AG20443 (cell line): ENCODE data around the gene AIFM3.
"Not testable (repeated sequence)": the region's sequence is repeated elsewhere in the genome, so short reads cannot be mapped to it uniquely, and the experiment has no call there.

Experiments used
- DNase-seq: peaks from one replicate; pipeline ENCODE4 v3.0.0; 2012; ENCODE audit warnings: low spot score, mixed read lengths

AIFM3 gene, protein sequence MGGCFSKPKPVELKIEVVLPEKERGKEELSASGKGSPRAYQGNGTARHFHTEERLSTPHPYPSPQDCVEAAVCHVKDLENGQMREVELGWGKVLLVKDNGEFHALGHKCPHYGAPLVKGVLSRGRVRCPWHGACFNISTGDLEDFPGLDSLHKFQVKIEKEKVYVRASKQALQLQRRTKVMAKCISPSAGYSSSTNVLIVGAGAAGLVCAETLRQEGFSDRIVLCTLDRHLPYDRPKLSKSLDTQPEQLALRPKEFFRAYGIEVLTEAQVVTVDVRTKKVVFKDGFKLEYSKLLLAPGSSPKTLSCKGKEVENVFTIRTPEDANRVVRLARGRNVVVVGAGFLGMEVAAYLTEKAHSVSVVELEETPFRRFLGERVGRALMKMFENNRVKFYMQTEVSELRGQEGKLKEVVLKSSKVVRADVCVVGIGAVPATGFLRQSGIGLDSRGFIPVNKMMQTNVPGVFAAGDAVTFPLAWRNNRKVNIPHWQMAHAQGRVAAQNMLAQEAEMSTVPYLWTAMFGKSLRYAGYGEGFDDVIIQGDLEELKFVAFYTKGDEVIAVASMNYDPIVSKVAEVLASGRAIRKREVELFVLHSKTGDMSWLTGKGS

DNA sequence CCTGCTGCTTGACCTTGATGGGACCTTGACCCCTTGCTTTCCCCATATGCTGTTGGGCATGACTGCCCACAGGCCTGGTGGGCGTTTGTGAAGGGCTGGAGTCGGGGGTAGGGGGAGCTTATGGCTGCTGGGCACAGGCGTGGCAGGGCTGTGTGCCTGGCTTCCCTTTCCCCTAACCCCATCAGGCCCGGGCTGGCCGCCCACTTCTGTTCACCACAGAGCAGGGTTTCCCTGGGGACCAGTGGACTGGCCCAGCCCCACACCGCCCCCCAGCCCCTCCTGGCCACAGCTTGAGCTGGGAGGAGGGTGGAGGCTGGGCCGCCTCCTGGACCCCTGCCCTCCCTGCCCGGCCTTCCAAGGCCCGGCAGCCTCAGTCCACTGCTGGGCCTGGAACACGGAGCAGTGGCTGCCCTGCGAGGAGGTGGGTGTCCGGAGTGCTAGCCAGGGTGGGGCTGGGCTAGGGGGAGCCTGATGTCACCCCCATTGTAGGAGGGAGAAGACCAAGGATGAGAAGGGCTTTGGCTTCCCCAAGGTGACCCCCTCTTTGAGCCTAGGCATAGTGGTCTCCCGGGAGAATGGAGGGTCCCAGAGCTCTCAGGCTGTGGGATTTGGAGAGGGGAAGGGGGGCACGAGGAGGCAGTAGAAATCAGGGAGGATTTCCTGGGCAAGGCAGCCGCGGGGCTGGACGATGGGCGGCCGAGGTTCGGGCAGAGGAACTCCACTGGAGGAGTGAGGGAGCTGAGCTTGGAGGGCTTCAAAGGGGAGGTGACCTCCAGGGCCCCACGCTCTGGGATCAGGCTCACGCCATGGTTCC, at the start of gene AIFM3:
TSS of gene AIFM3 (plus strand) at position 373 of the 814 bp plus-strand sequence. CDS start 690 bp downstream, outside the sequence.
- DNase-seq = no peak

DNA sequence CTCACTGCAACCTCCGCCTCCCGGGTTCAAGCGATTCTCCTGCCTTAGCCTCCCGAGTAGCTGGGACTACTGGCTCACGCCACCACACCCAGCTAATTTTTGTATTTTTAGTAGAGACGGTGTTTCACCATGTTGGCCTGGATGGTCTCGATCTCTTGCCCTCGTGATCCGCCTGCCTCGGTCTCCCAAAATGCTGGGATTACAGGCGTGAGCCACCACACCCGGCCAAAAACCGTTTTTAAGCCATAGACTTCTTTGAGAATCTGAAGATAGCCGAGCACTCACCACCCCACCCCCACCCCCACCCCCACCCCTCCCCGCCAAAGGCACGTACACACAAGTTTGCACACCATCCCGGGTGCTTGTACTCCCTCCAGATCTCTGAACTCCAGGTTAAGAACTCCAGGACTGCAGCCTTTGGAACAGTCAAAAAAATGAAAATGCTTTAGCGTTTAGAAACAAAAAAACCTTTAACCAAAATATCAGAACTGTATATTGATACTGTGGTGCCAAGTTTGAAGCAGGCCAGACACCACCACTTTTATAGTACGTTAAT, 48.3 kb upstream of the AIFM3 start:
- DNase-seq = no peak

DNA sequence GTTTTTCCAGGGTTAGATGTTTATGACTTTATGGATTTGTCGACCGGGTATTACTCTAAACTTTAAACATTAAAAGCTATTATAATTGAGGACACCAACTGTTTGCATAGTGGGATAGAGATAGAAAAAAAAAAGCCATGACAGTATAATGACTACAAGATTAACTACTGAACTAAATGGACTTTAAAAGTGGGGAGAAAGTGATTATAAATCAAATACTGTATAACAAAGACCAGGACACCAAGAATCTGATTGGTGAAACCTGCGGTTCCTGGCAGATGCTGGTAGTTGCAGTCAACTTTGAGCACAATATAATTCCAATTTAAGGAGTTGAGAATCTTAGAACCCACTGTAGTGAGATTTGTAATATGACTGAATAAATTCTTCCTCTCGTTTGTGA, 47.3 kb upstream of the AIFM3 start:
- DNase-seq = no peak

DNA sequence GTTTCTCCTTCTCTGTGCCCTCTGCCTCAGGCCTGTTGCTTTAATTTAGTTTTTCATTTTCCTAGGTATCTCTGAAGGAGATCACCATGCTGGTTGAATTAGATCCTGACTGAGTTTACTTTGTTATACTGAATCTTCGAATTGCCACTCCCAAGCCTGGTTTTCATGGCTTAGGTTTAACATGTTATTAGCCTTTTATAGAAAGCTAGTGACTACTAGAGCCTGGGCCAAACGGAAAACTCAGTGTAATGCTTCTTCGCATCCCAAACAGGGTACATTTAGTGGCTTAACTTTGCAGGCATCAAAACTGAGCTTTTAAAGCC, 46.2 kb upstream of the AIFM3 start:
- DNase-seq = no peak

DNA sequence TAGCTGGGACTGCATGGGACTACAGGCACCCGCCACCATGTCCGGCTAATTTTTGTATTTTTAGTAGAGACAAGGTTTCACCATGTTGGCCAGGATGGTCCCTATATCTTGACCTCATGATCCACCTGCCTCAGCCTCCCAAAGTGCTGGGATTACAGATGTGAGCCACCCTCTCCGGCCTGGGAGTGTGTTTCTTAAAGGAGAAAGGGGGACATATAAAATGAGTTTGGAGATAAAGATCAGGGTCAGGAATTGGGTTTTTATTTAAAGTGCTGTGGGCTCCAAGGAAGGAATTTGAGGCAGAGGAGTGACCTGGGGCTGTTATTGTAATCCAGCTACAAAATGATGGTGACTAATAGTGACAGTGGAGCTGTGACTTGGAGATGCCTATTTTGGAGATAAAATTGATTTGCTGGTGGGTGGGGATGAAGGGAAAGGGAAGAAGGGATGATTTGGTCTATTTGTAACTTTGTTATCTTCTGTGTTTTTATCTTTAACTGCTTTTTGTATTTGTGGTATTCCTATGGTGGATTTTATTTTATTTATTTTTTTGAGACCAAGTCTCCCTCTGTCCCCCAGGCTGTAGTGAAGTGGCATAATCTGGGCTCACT, 44.8 kb upstream of the AIFM3 start:
- no peak for DNase-seq

DNA sequence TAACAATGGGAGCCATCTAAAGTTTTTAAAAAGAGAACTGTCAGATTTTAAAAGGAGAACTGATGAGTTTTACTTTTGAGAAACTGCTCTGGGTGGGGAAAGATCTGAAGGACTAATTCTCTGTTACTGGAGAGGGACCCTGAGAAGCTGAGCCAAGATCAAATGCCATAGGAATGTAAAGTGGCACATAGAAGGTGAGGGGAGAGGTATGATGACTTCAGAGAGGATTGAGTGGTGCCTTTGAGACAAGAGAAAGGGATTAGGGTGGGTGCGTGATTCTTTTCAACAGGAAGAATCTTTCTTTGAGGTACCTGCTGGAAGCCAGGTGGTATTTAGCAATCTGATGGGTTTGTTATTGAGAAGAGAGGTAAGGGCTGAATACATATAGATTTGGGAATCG, 40.8 kb upstream of the AIFM3 start:
- DNase-seq = no peak

DNA sequence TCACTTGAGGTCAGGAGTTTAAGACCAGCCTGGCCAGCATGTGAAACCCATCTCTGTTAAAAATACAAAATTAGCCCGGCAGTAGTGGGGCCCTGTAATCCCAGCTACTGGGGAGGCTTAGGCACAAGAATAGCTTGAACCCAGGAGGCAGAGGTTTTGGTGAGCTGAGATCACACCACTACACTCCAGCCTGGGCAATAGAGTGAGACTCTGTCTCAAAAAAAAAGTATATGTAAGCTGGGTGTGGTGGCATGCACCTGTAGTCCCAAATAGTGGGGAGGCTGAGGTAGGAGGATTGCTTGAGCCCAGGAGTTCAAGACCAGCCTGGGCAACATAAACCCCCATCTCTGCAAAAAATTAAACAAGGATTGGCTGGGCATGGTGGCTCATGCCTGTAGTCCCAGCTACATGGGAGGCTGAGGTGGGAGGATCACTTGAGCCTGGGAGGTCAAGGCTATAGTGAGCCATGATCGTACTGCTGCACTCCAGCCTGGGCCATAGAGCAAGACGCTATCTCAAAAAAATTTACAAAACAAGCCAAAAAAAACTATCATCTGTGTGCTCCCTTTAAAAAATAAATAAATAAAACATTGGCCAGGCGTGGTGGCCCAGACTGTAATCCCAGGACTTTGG, 39.0 kb upstream of the AIFM3 start:
- no peak for DNase-seq

DNA sequence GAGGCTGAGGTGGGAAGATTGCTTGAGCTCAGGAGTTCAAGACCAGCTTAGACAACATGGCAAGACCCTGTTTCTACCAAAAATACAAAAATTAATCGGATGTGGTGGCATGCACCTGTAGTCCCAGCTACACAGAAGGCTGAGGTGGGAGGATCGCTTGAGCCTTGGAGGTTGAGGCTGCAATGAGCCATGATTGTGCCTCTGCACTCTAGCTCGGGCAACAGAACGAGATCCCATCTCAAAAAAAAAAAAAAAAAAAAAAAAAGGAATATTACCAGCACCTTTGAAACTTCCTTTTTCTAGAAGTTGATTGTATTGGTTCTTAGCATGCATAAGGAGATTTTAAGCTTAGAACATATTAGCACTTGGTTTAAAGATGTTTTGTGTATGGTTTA, 38.5 kb upstream of the AIFM3 start:
- no peak for DNase-seq

DNA sequence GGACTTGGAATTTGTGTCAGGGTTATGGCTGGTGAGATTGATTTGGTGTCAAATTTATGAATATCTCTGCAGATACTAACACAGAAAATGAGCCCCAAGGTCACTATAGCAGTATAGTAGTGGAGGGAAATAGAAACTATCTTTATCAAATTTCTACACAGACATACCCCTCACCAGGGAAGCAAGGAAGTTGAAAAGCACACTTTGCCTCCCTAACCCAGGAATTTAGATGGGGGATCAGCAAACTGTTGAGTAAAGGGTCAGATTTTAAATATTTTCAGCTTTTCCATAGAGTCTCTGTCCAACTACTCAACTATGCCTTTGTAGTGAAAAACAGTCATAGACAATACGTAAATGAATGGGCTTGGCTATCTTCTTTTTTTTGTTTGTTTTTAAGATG, 37.1 kb upstream of the AIFM3 start:
- DNase-seq = no peak

DNA sequence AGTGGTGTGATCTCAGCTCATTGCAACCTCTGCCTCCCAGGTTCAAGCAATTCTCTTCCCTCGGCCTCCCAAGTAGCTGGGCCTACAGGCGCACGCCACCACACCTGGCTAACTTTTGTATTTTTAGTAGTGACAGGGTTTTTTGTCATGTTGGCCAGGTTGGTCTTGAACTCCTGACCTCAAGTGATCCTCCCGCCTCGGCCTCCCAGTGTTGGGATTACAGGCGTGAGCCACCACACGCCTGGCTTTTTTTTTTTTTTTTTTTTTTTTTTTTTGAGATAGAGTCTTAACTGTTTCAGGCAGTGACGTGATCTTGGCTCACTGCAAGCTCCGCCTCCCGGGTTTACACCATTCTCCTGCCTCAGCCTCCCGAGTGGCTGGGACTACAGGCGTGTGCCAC, 36.6 kb upstream of the AIFM3 start:
- DNase-seq = not testable (repeated sequence)

DNA sequence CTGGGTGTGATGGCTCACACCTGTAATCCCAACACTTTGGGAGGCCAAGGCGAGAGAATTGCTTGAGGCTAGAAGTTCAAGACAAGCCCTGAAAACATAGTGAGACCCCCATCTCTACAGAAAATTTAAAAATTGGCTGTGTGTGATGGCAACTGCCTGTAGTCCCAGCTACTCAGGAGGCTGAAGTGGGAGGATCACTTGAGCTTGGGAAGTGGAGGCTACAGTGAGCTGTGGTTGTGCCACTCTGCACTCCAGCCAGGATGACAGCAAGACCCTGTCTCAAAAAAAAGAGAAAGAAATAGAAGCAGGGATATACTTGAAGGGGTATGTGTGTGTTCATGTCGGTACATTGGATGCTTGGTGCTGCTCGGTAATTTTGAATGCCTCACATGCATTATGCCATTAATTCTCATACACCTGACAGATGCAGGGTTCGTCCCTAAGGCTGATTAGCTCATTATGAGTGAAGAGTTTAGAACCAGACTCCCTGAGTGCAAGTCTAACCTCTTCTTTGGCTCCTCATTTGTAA, 35.9 kb upstream of the AIFM3 start:
- DNase-seq = no peak

DNA sequence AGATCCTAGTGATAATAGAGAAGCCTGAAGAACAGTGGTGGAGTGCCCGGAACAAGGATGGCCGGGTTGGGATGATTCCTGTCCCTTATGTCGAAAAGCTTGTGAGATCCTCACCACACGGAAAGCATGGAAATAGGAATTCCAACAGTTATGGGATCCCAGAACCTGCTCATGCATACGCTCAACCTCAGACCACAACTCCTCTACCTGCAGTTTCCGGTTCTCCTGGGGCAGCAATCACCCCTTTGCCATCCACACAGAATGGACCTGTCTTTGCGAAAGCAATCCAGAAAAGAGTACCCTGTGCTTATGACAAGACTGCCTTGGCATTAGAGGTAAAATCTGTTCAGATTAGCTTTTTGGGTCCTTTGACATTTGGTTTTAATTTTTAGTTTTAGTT, 33.1 kb upstream of the AIFM3 start:
- DNase-seq = no peak

DNA sequence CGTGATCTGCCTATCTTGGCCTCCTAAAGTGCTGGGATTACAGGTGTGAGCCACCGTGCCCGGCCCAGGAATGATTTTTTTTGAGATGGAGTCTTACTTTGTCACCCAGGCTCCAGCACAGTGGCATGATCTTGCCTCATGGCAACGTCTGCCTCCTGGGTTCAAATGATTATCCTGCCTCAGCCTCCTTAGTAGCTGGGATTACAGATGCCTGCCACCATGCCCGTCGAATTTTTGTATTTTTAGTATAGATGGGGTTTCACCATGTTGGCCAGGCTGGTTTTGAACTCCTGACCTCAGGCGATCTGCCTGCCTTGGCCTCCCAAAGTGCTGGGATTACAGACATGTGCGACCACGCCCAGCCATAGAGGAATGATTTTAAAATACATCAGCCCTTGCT, 32.0 kb upstream of the AIFM3 start:
- DNase-seq = not testable (repeated sequence)

DNA sequence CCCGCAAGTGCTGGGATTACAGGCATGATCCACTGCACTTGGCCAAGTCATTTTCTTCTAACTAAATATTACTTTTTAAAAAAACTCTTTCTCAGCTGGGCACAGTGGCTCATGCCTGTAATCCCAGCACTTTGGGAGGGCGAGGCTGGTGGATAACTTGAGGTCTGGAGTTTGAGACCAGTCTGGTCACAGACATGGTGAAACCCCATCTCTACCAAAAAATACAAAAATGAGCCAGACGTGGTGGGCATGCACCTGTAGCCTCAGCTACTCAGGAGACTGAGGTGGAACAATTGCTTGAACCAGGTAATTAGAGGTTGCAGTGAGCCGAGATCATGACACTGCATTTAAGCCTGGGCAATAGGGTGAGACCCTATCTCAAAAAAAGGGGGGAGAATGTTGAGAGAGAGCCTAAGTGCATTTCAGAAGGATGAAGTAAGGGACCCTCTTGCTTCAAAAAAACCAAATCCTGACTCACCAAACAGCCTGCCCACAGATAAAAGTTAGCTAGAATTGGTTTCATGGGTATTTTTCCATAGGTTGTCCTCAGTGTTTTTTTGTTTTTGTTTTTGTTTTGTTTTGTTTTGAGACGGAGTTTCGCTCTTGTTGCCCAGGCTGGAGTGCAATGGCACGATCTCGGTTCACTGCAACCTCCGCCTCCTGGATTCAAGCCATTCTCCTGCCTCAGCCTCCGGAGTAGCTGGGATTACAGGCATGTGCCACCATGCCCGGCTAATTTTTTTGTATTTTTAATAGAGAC, 31.1 kb upstream of the AIFM3 start:
- DNase-seq = not testable (repeated sequence)

DNA sequence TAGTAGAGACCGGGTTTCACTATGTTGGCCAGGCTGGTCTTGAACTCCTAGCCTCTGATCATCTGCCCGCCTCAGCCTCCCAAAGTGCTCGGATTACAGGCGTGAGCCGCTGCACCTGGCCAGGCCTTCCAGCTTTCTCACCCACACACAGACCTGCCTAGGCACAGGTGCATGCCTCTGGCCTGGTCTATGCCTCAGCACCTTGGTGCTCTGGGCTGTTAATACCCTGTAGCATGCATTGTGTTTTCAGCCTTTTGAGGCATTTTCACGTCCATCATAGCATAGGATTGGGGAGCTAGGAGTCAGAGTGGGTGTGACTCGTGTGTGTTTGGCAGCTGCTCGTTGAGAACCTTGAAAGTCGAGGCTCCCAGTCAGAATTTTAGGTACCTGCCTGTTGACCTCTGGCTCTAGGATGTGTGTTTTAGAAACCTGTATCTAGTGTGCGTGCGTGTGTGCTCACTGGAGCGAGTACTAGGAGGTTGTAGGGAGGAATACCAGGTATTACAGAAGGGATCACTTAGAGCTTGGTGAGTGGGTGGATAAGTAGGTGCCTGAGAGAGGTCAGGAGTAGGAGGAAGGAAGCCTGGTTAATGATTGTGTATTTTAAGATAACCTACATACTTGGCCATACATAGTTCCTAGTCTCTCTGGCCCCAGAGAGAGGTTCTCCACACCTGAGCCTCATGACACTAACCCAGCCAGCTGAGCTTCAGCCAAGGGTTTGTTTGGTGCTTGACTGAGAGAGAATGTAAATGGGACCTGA, 29.8 kb upstream of the AIFM3 start:
- DNase-seq = no peak

DNA sequence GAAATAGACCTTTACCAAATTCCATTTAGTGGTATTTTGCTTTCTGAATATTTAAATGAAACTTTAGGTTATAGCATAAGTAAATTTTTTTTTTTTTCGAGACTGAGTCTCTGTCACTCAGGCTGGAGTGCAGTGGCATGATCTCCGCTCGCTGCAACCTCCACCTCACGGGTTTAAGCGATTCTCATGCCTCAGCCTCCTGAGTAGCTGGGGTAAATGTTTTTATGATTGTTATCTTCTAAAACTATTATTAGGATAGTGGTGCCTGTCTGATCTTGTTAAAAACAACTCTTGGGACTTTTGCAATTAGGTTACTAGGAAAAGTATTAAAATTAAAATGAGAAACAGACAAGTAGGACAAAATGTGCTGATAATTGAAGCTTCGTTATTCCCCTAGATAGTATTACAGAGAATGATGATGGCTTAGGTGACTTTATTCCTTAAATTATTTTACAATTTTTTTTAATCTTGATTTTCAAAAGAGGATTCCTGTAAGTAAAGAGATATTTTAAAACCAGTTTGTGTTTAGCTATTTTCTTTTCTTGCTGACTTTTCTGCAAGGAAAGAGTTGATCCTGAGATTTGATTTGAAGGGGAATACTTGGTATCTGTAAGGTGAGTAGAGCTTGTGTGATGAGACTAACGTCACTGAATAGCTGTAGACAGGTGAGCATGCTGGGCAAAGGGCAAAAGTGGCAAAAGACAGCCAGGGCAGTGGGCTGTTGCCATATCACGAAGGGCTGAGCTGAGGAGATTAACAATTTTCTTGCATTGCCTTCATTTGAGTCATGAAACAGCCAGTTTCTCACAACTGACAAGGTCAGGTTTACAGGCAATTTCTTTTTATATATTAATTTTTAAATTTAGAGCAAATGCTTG, 29.0 kb upstream of the AIFM3 start:
- no peak for DNase-seq

DNA sequence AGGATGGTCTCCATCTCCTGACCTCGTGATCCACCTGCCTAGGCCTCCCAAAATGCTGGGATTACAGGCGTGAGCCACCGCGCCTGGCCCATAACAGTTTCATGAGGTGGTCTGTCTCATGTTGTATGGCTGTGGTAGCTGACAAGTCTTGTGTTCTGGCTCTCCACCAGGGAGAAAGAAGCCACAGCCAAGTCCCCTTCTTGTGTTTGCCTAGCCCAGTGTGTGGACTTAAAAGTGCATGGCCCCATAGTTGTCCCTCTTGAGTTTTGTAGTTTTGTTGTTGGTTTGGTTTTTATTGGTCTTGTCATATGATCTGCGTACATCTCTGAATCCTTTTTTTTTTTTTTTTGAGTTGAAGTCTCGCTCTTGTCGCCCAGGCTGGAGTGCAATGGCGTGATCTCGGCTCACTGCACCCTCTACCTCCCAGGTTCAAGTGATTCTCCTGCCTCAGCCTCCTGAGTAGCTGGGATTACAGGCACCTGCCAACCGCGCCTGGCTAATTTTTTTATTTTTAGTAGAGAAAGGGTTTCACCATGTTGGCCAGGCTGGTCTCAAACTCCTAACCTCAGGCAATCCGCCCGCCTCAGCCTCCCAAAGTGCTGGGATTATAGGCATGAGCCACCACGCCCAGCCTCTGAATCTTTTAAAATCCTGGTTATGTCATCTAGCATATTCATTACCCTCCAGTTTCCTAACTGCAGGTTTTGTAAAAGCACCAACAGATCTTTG, 27.4 kb upstream of the AIFM3 start:
- DNase-seq = not testable (repeated sequence)

DNA sequence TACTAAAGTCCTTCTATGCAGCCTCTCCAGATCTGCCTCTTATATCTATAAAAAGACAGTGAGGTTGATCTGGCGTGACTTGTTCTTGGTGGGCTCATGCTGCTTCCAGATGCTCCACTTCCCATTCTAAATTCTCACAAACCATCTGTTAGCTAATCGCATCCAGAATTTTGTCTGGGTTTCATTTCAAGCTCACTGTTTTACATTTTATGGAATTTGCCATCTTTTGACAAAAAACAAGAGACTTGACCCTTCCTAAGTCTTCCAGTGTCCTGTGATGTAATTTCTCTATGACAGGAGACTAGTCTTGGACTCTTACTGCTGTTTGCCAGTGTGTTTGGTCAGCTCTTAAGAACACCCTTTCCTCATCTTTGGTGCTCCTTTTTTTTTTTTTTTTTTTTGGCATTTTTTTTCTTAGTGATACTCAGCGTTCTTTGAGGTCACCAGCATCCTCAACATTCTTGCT, 26.8 kb upstream of the AIFM3 start:
- DNase-seq = peak; percentile 50
